KMS-11 (cell line): ENCODE measurements around the gene GNAT1.

Experiments
- H2AFZ ChIP-seq: fragments of 200-600 bp; sonication (generic); 2 replicates; pipeline ENCODE4 v1.6.1; 2016; ENCODE audit warnings: antibody characterized with exemption, mixed run types, low read depth
- H3K27ac ChIP-seq: fragments of 200-600 bp; sonication (generic); 2 replicates; pipeline ENCODE4 v1.6.1; 2016; ENCODE audit warnings: mild to moderate bottlenecking, mixed run types
- H3K27me3 ChIP-seq: fragments of 200-600 bp; sonication (generic); 2 replicates; pipeline ENCODE4 v1.6.1; 2017; ENCODE audit warnings: mild to moderate bottlenecking, low read depth, mixed run types, moderate library complexity; ENCODE audit not compliant: insufficient read depth
- H3K36me3 ChIP-seq: fragments of 200-600 bp; sonication (generic); 2 replicates; pipeline ENCODE4 v1.6.1; 2017; ENCODE audit warnings: mild to moderate bottlenecking, mixed run types; ENCODE audit not compliant: insufficient read depth
- H3K4me1 ChIP-seq: fragments of 200-600 bp; sonication (generic); 2 replicates; pipeline ENCODE4 v1.6.1; 2016; ENCODE audit warnings: mild to moderate bottlenecking, low read depth, mixed run types; ENCODE audit not compliant: poor library complexity, severe bottlenecking
- H3K4me2 ChIP-seq: fragments of 200-600 bp; sonication (generic); 2 replicates; pipeline ENCODE4 v1.7.0; 2016; ENCODE audit warnings: mild to moderate bottlenecking, mixed run types
- H3K4me3 ChIP-seq: fragments of 200-600 bp; sonication (generic); IDR thresholded peaks from 2 replicates; pipeline ENCODE4 v1.6.1; 2017; ENCODE audit warnings: low read depth, low read length, mixed read lengths; ENCODE audit not compliant: insufficient read depth
- H3K79me2 ChIP-seq: fragments of 200-600 bp; sonication (generic); 2 replicates; pipeline ENCODE4 v1.6.1; 2016; ENCODE audit warnings: low read depth, mixed run types; ENCODE audit not compliant: insufficient read depth
- H3K9ac ChIP-seq: fragments of 200-600 bp; sonication (generic); 2 replicates; pipeline ENCODE4 v1.6.1; 2016; ENCODE audit warnings: mild to moderate bottlenecking, mixed run types
- H4K20me1 ChIP-seq: fragments of 200-600 bp; sonication (generic); 2 replicates; pipeline ENCODE4 v1.6.1; 2016; ENCODE audit warnings: mild to moderate bottlenecking, mixed run types; ENCODE audit not compliant: insufficient read depth
- CTCF ChIP-seq: fragments of 200-600 bp; sonication (generic); conservative IDR thresholded peaks from 2 replicates; pipeline ENCODE4 v1.6.1; 2017; ENCODE audit warnings: low read depth, mild to moderate bottlenecking, antibody characterized with exemption, low read length, moderate library complexity, mixed read lengths

GNAT1 gene

DNA sequence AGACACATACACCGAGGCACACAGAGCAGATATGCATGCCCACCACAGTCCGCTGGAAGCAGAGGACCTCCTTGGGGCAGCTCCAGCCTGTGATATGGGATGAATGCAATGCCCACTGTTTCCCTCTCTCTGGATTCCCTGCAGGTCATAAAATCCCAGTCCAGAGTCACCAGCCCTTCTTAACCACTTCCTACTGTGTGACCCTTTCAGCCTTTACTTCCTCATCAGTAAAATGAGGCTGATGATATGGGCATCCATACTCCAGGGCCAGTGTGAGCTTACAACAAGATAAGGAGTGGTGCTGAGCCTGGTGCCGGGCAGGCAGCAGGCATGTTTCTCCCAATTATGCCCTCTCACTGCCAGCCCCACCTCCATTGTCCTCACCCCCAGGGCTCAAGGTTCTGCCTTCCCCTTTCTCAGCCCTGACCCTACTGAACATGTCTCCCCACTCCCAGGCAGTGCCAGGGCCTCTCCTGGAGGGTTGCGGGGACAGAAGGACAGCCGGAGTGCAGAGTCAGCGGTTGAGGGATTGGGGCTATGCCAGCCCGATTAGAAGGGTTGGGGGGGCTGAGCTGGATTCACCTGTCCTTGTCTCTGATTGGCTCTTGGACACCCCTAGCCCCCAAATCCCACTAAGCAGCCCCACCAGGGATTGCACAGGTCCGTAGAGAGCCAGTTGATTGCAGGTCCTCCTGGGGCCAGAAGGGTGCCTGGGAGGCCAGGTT, at the start of gene GNAT1:
GNAT1 (plus strand) TSS at position 675 of the 725 bp plus-strand sequence. CDS start 116 bp downstream, outside the sequence.
- H2AFZ ChIP-seq = no peak within 1 kb of the TSS
- peaks cover 4% of the 10 kb centered on the region; the same call in 1 of the 2 replicates for H3K27me3 ChIP-seq
- no peak within 1 kb of the TSS for H3K27ac ChIP-seq
- H3K4me1 ChIP-seq = no peaks in the 10 kb centered on the region
- H3K36me3 ChIP-seq = no peaks in the 10 kb centered on the region
- no peak for TF ChIP-seq CTCF
- no peak within 1 kb of the TSS for H3K4me2 ChIP-seq
- H4K20me1 ChIP-seq = no peaks in the 10 kb centered on the region
- H3K9ac ChIP-seq = no peak within 1 kb of the TSS
- no peaks in the 10 kb centered on the region for H3K79me2 ChIP-seq
- no peak within 1 kb of the TSS for H3K4me3 ChIP-seq

- Histone ChIP-seq H3K4me2 (no peak overlapping the region), H3K9ac (no peak overlapping the region), H3K27ac (no peak overlapping the region), H3K27me3 (0 out of 2 replicates have a peak, but pooled peaks cover 2% of the 10 kb centered on the region), H3K4me3 (no peak overlapping the region), H4K20me1 (no peaks in the 10 kb centered on the region), H3K36me3 (no peaks in the 10 kb centered on the region), H2AFZ (no peak overlapping the region), H3K79me2 (no peaks in the 10 kb centered on the region), H3K4me1 (no peaks in the 10 kb centered on the region)
- no peak for TF ChIP-seq CTCF
Observed at GRCh38 chr3:50146316-50146901, 45.0 kb upstream of the GNAT1 start.

DNA sequence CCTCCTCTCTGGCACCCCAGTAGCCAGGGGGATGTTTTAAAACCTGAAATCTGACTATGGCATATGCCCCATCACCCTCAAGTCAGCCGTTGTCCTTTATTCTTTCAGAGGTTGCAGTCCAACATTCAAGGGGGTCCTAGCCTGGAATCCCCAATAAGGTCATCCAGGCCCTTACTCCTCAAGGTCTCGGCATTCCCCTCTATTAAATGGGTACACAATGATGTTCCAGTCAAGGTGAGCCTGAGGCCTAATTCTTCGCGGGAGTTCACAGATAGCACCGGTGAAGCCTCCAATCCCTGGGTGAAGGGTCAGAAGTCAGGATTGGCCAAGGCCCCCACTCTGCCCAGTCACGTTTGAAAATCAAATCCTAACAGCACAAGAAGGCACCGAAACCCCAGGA, 44.4 kb upstream of the GNAT1 start:
- Histone ChIP-seq H3K9ac (no peak overlapping the region), H3K27ac (no peak overlapping the region), H4K20me1 (no peaks in the 10 kb centered on the region), H3K4me2 (no peak overlapping the region), H2AFZ (no peak overlapping the region), H3K4me3 (no peak overlapping the region), H3K36me3 (no peaks in the 10 kb centered on the region), H3K79me2 (no peaks in the 10 kb centered on the region), H3K4me1 (no peaks in the 10 kb centered on the region), H3K27me3 (0 out of 2 replicates have a peak, but pooled peaks cover under 1% of the 10 kb centered on the region)
- TF ChIP-seq CTCF = no peak

GRCh38 chr3:50147447-50147846, 44.0 kb upstream of the GNAT1 start:
- no peak overlapping the region for H3K27ac ChIP-seq
- no peak for TF ChIP-seq CTCF

More at GRCh38 chr3:50147447-50147846, 44.0 kb upstream of the GNAT1 start:
- Histone ChIP-seq H3K4me2 (no peak overlapping the region), H2AFZ (no peak overlapping the region), H3K4me1 (no peaks in the 10 kb centered on the region), H3K4me3 (no peak overlapping the region), H3K36me3 (no peaks in the 10 kb centered on the region), H3K9ac (no peak overlapping the region), H3K79me2 (no peaks in the 10 kb centered on the region), H4K20me1 (no peaks in the 10 kb centered on the region), H3K27me3 (no peaks in the 10 kb centered on the region)
